NOMO-1 (cell line): ENCODE data around the gene KCNJ2.
A peak's percentile ranks its signal among the peaks of the same experiment; 100 is the strongest.

ENCODE experiments used
- DNase-seq, 2 experiments: peaks; one replicate each; lab custom pipeline; 2025; ENCODE audit not compliant: unreplicated experiment in 2 of 2; lab: John Stamatoyannopoulos, UW

The KCNJ2 gene

GRCh38 chr17:70158591-70158990 is 10.7 kb upstream of the KCNJ2 start:
- no peak for DNase-seq

- DNase-seq, result no peak
Observed at GRCh38 chr17:70159980-70160379, 9.4 kb upstream of the KCNJ2 start.

- no peak for DNase-seq
Observed at GRCh38 chr17:70161519-70161918, 7.8 kb upstream of the KCNJ2 start.

GRCh38 chr17:70165383-70165782 is 3.9 kb upstream of the KCNJ2 start:
- DNase-seq, result no peak

- DNase-seq, result no peak
Observed at GRCh38 chr17:70166615-70167014, 2.7 kb upstream of the KCNJ2 start.

GRCh38 chr17:70168044-70168976 is 1.0 kb upstream of the KCNJ2 start:
- DNase-seq, result peak; percentile 76 to 79

- DNase-seq, result peak; percentile 32 to 39
Observed at GRCh38 chr17:70169709-70170597, 621 bp downstream of the KCNJ2 start.

GRCh38 chr17:70171159-70171558 is 1.8 kb downstream of the KCNJ2 start:
- DNase-seq, result no peak

- DNase-seq, result no peak
Observed at GRCh38 chr17:70172449-70172848, 3.1 kb downstream of the KCNJ2 start.

- DNase-seq, result peak; percentile 55 to 60
Observed at GRCh38 chr17:70172923-70173322, 3.6 kb downstream of the KCNJ2 start.

- no peak for DNase-seq
Observed at GRCh38 chr17:70173681-70174080, 4.3 kb downstream of the KCNJ2 start.

- DNase-seq, result no peak
Observed at GRCh38 chr17:70181376-70181775, 12.0 kb downstream of the KCNJ2 start.

- DNase-seq, result no peak
Observed at GRCh38 chr17:70181866-70182265, 12.5 kb downstream of the KCNJ2 start.

GRCh38 chr17:70183508-70183907 is 14.2 kb downstream of the KCNJ2 start:
- DNase-seq, result no peak

- no peak for DNase-seq
Observed at GRCh38 chr17:70184207-70184606, 14.9 kb downstream of the KCNJ2 start.

- DNase-seq, result no peak
Observed at GRCh38 chr17:70184770-70185169, 15.4 kb downstream of the KCNJ2 start.

GRCh38 chr17:70185285-70185684 is 16.0 kb downstream of the KCNJ2 start:
- DNase-seq, result no peak

GRCh38 chr17:70187383-70187782 is 18.1 kb downstream of the KCNJ2 start:
- no peak for DNase-seq

- DNase-seq, result no peak
Observed at GRCh38 chr17:70190959-70191805, 21.9 kb downstream of the KCNJ2 start.

- no peak for DNase-seq
Observed at GRCh38 chr17:70195091-70195490, 25.8 kb downstream of the KCNJ2 start.
